Ascending aorta (tissue), 2 donors: Measurements from ENCODE around the gene RTN3. TPM values are rescaled to one million over a fixed set of nuclear protein-coding genes. Genes with fewer than 3 reads are reported as not detected.
A peak's percentile ranks its signal among the peaks of the same experiment; 100 is the strongest.

ENCODE experiments used
- DNase-seq, 2 donors: peaks; one replicate each; pipeline ENCODE4 v3.0.0-alpha.2; 2019; ENCODE audit warnings: low spot score in 2 of 2
- H3K27ac ChIP-seq, 2 donors: fragments of 200-600 bp; sonication (generic); one replicate each; pipeline ENCODE4 v1.5.1; 2016 to 2017; ENCODE audit warnings: mild to moderate bottlenecking in 1 of 2
- H3K27me3 ChIP-seq: fragments of 200-600 bp; sonication (generic); one replicate; pipeline ENCODE4 v1.5.1; 2017
- H3K36me3 ChIP-seq, 2 donors: fragments of 200-600 bp; sonication (generic); one replicate each; pipeline ENCODE4 v1.5.1; 2016
- H3K4me1 ChIP-seq, 2 donors: fragments of 200-600 bp; sonication (generic); one replicate each; pipeline ENCODE4 v1.5.1; 2016 to 2017; ENCODE audit warnings: mild to moderate bottlenecking in 1 of 2
- H3K4me3 ChIP-seq, 2 donors: fragments of 200-600 bp; sonication (generic); one replicate each; pipeline ENCODE4 v1.5.1; 2016 to 2017; ENCODE audit warnings: mild to moderate bottlenecking in 1 of 2
- H3K9me3 ChIP-seq, 2 donors: fragments of 200-600 bp; sonication (generic); one replicate each; pipeline ENCODE4 v1.5.1; 2016
- CTCF ChIP-seq, 3 experiments: fragments of 200-600 bp in 2 of 3; fragments of 450-650 bp in 1 of 3; sonication (generic) in 2 of 3; IDR thresholded peaks; one replicate each; pipeline ENCODE4 v1.5.1; 2016 to 2019; ENCODE audit warnings: antibody characterized with exemption in 3 of 3, mild to moderate bottlenecking in 1 of 3, moderate library complexity in 1 of 3
- intact Hi-C: fragments of 100-400 bp; cut with DNase I; formaldehyde crosslinking; loops from one replicate; pipeline ENCODE4 v1.15.1; 2023
- total RNA-seq: library from RNA; depleted of rRNA; stranded (reverse); fragments of >200 nt; gene quantifications from one replicate; pipeline ENCODE4 v1.1.0, GENCODE V29; 2016

The RTN3 gene
- total RNA-seq, 1 donor from 2014 or later: 49.5 TPM

DNA sequence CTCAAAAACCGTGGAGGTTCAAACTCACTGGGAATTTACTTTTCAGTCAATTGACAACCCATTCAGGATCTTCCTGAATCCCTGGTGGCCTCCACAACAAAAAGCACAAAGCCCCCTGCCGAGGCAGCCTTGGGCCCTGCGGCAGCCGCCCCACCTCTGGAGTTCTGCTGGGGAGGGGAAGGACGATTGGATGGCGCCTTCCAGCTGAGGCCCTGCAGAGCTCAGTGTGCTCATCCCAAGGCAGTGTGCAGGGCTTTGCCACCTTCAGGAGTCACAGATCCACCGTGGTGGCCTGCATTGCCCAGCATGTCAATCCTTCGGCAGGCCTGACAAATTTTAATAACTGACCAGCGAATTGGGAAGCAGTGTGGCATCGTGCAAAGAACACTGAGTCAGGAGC lies 79.9 kb downstream of the RTN3 start:
- Histone ChIP-seq H3K27ac (no peak overlapping the region), H3K9me3 (no peaks in the 10 kb centered on the region), H3K36me3 (peaks cover 6 to 19% of the 10 kb centered on the region in 2 donors), H3K4me3 (no peak overlapping the region), H3K27me3 (no peaks in the 10 kb centered on the region), H3K4me1 (peaks cover 0 to 7% of the 10 kb centered on the region in 2 donors)
- TF ChIP-seq CTCF (IDR thresholded peaks at IDR 0.05): no peak
- no peak for DNase-seq
- intact Hi-C loops: no loop called here

GRCh38 chr11:63761931-63762653 lies 80.8 kb downstream of the RTN3 start:
- DNase-seq: no peak
- Histone ChIP-seq H3K4me1 (peaks cover 2 to 13% of the 10 kb centered on the region in 2 donors), H3K36me3 (peaks cover 4 to 16% of the 10 kb centered on the region in 2 donors), H3K4me3 (peak overlapping the region; percentile 51 to 63), H3K27ac (no peak overlapping the region), H3K9me3 (no peaks in the 10 kb centered on the region), H3K27me3 (no peaks in the 10 kb centered on the region)
- intact Hi-C loops: no loop called here
- TF ChIP-seq CTCF (IDR thresholded peaks at IDR 0.05): no peak

- peak overlapping the region; percentile 51 to 63 for H3K4me3 ChIP-seq
- peak in 1 of 2 donors; percentile 65 for DNase-seq
- peak overlapping the region; percentile 0 to 21 for H3K27ac ChIP-seq
- peaks cover 6 to 14% of the 10 kb centered on the region in 2 donors for H3K4me1 ChIP-seq
- H3K9me3 ChIP-seq: no peaks in the 10 kb centered on the region
- H3K36me3 ChIP-seq: peaks cover 4 to 10% of the 10 kb centered on the region in 2 donors
- intact Hi-C loops: no loop called here
- peak in 1 of 3 experiments; percentile 26 for TF ChIP-seq CTCF (IDR thresholded peaks at IDR 0.05)
- H3K27me3 ChIP-seq: no peaks in the 10 kb centered on the region
Observed at GRCh38 chr11:63762654-63763495, 81.6 kb downstream of the RTN3 start.

DNA sequence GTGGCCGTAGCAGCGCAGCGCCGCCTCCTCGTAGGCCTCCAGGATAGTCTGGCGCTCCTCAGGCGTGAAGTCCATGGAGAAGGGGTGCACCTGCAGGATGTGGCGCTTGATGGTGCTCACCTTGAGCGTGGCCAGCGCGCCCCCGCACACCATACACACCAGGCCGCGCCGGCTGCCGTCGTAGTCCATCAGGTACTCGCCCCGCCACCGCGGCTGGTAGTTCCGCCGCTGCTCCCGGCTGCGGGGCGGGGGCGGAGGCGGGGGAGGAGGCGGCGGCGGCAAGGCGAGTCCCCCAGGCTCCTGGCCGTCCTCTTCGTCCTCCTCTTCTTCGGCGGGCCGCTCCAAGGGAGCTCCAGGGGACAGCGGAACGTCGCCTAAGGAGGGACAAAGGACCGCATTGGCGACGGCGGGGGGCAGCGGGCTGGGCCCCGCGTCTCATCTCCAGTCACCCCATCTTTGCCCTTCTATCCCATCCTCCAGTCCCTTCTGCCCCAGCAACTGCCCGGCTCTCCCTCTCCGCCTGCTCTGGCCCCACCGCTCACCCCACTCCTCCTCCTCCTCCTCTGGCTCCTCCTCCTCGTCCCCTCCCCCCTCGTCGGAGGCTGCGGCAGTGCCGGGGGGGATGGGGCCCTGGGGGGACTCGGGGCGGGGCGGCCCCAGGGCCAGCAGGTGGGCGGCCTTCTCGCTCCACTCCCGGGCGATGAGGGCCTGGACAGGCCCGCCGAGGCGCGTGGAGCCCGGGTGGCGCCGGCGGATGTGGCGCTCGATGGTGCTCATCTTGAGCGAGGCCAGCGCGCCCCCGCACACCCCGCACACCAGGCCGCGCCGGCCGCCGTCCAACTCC lies 82.4 kb downstream of the RTN3 start:
- Histone ChIP-seq H3K27me3 (no peaks in the 10 kb centered on the region), H3K9me3 (no peaks in the 10 kb centered on the region), H3K36me3 (peaks cover 2 to 3% of the 10 kb centered on the region in 2 donors), H3K4me3 (peak overlapping the region; percentile 51 to 63), H3K27ac (peak overlapping the region in 1 of 2 donors; percentile 0), H3K4me1 (peaks cover 6 to 14% of the 10 kb centered on the region in 2 donors)
- intact Hi-C loops: no loop called here
- no peak for DNase-seq
- no peak for TF ChIP-seq CTCF (IDR thresholded peaks at IDR 0.05)

DNA sequence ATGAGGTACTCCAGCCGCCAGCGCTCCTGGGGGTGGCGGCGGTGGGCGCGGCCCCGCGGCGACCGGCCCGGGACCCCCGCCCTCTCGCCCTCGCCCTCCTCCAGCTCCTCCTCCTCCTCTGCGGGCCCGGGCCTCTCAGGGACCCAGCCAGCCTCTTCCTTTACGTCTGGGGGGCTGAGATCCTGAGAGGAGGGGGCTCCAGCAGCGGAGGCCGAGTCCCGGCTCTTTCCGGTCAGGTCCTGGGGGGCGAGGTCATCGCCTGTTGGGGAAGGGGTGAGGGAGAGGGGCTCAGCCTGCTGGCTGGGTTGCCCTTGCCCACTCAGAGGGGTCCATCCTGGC lies 83.0 kb downstream of the RTN3 start:
- Histone ChIP-seq H3K9me3 (no peaks in the 10 kb centered on the region), H3K4me1 (peaks cover 6 to 14% of the 10 kb centered on the region in 2 donors), H3K27ac (no peak overlapping the region), H3K4me3 (no peak overlapping the region), H3K36me3 (peaks cover 0 to 3% of the 10 kb centered on the region in 2 donors), H3K27me3 (no peaks in the 10 kb centered on the region)
- intact Hi-C loops: no loop called here
- DNase-seq: no peak
- no peak for TF ChIP-seq CTCF (IDR thresholded peaks at IDR 0.05)
